Occipital lobe (tissue), 3 donors: ENCODE measurements around the gene TAP1. TPM values are rescaled to one million over a fixed set of nuclear protein-coding genes. Genes with fewer than 3 reads are reported as not detected.

Experiments
- DNase-seq: peaks from one replicate; lab custom pipeline; 2025; lab: John Stamatoyannopoulos, UW
- small RNA-seq: library from RNA; depleted of rRNA; stranded (forward); fragments of <200 nt; gene quantifications from one replicate; pipeline ENCODE3, GENCODE V24; 2014
- total RNA-seq: library from RNA; depleted of rRNA; stranded (reverse); fragments of >200 nt; gene quantifications from one replicate; pipeline ENCODE4 v1.2.3, GENCODE V29; 2014

The TAP1 gene
- total RNA-seq, 1 donor from 2014 or later = 7.5 TPM

GRCh38 chr6:32799740-32800139 is 53.8 kb downstream of the TAP1 start:
- no peak for DNase-seq

- no peak for DNase-seq
Observed at GRCh38 chr6:32799168-32799567, 54.3 kb downstream of the TAP1 start.

GRCh38 chr6:32796848-32797776 is 56.4 kb downstream of the TAP1 start:
- DNase-seq = peak; percentile 59

Small RNA genes within 50 kb of the gene (small RNA-seq; reads per million reads assigned to genes)
- gene HLA-Z = not detected

Other genes starting within 250 kb of the TAP1 start
- gene HLA-DQA1, start 216.3 kb downstream of the TAP1 start, total RNA-seq = 0.16 TPM
- gene HLA-DQB1, start 187.0 kb downstream of the TAP1 start, total RNA-seq = 0.16 TPM
- 0.16 TPM for gene HLA-DQA2, start 112.3 kb downstream of the TAP1 start, total RNA-seq
- gene HLA-DQB2, start 90.2 kb downstream of the TAP1 start, total RNA-seq = not detected
- not detected for gene HLA-DOB, start 36.7 kb downstream of the TAP1 start, total RNA-seq
- gene TAP2, start 15.0 kb downstream of the TAP1 start, total RNA-seq = 3.9 TPM
- gene PSMB8, start 9.7 kb downstream of the TAP1 start, total RNA-seq = 5.3 TPM
- 5.8 TPM for gene PSMB9, start 488 bp upstream of the TAP1 start, total RNA-seq
- gene HLA-DMB, start 87.3 kb upstream of the TAP1 start, total RNA-seq = 2.0 TPM
- 0.94 TPM for gene HLA-DMA, start 99.4 kb upstream of the TAP1 start, total RNA-seq
- gene BRD2, start 114.9 kb upstream of the TAP1 start, total RNA-seq = 66.6 TPM
- 0.16 TPM for gene HLA-DOA, start 155.9 kb upstream of the TAP1 start, total RNA-seq
- 1.4 TPM for gene HLA-DPA1, start 219.9 kb upstream of the TAP1 start, total RNA-seq
- gene HLA-DPB1, start 222.3 kb upstream of the TAP1 start, total RNA-seq = 1.4 TPM